B cell (primary cell): Measurements from ENCODE around the gene TP63. TPM values are rescaled to one million over a fixed set of nuclear protein-coding genes. Genes with fewer than 3 reads are reported as not detected.

Experiments used
- ATAC-seq: fragments of 200-7000 bp; cut with Tn5 transposase; one replicate; pipeline ENCODE4 v1.10.0; 2021; ENCODE audit warnings: low read depth, mild to moderate bottlenecking, moderate number of reproducible peaks, moderate library complexity
- CTCF ChIA-PET: fragments of 350-600 bp; sonication (Branson Sonifier 250); formaldehyde crosslinking; loops from one replicate; lab custom pipeline; 2021; ENCODE audit warnings: antibody characterized with exemption, inconsistent platforms; lab: Charles Lee
- POLR2A ChIA-PET: fragments of 350-600 bp; sonication (Branson Sonifier 250); formaldehyde crosslinking; loops from one replicate; lab custom pipeline; 2021; ENCODE audit warnings: antibody characterized with exemption; lab: Charles Lee
- DNase-seq: peaks from one replicate; pipeline ENCODE4 v3.0.0; 2013
- H2AFZ ChIP-seq: 2 replicates; pipeline ENCODE4 v1.6.1; 2012; ENCODE audit warnings: mild to moderate bottlenecking, low read depth, low read length; ENCODE audit not compliant: insufficient read depth, poor library complexity, severe bottlenecking
- H3K27ac ChIP-seq, 2 donors: 1 replicate in 1 of 2; 2 replicates in 1 of 2; pipeline ENCODE4 v1.5.1; 2012 to 2013; ENCODE audit warnings: low read length in 2 of 2, mild to moderate bottlenecking in 2 of 2, moderate library complexity in 1 of 2
- H3K27me3 ChIP-seq, 4 experiments: fragments of 200-600 bp in 1 of 4; sonication (generic) in 1 of 4; replicated peaks in 1 of 4; 1 replicate in 2 of 4; 2 replicates in 2 of 4; pipeline versions ENCODE4 v1.6.1 to v1.7.0; 2013 to 2016; ENCODE audit warnings: low read length in 3 of 4, mild to moderate bottlenecking in 2 of 4, mixed read lengths in 1 of 4, moderate library complexity in 1 of 4; ENCODE audit not compliant: insufficient read depth in 4 of 4, control insufficient read depth in 3 of 4; ENCODE audit errors: control extremely low read depth in 1 of 4
- H3K36me3 ChIP-seq, 2 experiments: replicated peaks in 1 of 2; 1 replicate in 1 of 2; 2 replicates in 1 of 2; pipeline versions ENCODE4 v1.6.1 to v1.7.1; 2013; ENCODE audit warnings: low read length in 1 of 2; ENCODE audit not compliant: insufficient read depth in 2 of 2, control insufficient read depth in 1 of 2; ENCODE audit errors: control extremely low read depth in 1 of 2, extremely low read depth in 1 of 2
- H3K4me1 ChIP-seq, 2 donors: fragments of 200-600 bp in 1 of 2; sonication (generic) in 1 of 2; 1 replicate in 1 of 2; 2 replicates in 1 of 2; pipeline versions ENCODE4 v1.5.1 to v1.6.1; 2013 to 2017; ENCODE audit warnings: low read length in 2 of 2; ENCODE audit not compliant: control insufficient read depth in 2 of 2, insufficient read depth in 2 of 2
- H3K4me2 ChIP-seq: replicated peaks from 2 replicates; pipeline ENCODE3; 2012; ENCODE audit warnings: mild to moderate bottlenecking, low read depth, low read length; ENCODE audit not compliant: poor library complexity, severe bottlenecking
- H3K4me3 ChIP-seq, 5 experiments: fragments of 200-600 bp in 1 of 5; sonication (generic) in 1 of 5; 1 replicate in 3 of 5; 2 replicates in 2 of 5; pipeline versions ENCODE4 v1.5.1 to v1.7.0; 2011 to 2016; ENCODE audit warnings: low read length in 4 of 5, mild to moderate bottlenecking in 4 of 5, low read depth in 2 of 5, control low read depth in 1 of 5, moderate library complexity in 1 of 5; ENCODE audit not compliant: insufficient read depth in 1 of 5; ENCODE audit errors: control extremely low read depth in 1 of 5, extremely low read depth in 1 of 5
- H3K79me2 ChIP-seq: fragments of 200-600 bp; sonication (generic); one replicate; pipeline ENCODE4 v1.6.0; 2016; ENCODE audit warnings: low read length; ENCODE audit not compliant: control insufficient read depth, insufficient read depth
- H3K9ac ChIP-seq: fragments of 200-600 bp; sonication (generic); 2 replicates; pipeline ENCODE4 v1.6.1; 2017; ENCODE audit warnings: mild to moderate bottlenecking, low read length, moderate library complexity
- H3K9me3 ChIP-seq, 3 donors: one replicate each; pipeline versions ENCODE4 v1.6.1 to v1.7.1; 2013; ENCODE audit warnings: low read length in 2 of 3; ENCODE audit not compliant: control insufficient read depth in 2 of 3, insufficient read depth in 1 of 3; ENCODE audit errors: control extremely low read depth in 1 of 3
- H4K20me1 ChIP-seq: 2 replicates; pipeline ENCODE4 v1.6.0; 2012; ENCODE audit warnings: mild to moderate bottlenecking, low read length; ENCODE audit not compliant: insufficient read depth, control insufficient read depth, poor library complexity, severe bottlenecking
- H3K27ac Mint-ChIP-seq: one replicate; pipeline ENCODE4 v1.8.0; 2021; ENCODE audit warnings: mixed read lengths
- H3K27me3 Mint-ChIP-seq: one replicate; pipeline ENCODE4 v1.8.0; 2021; ENCODE audit warnings: mixed read lengths
- H3K4me1 Mint-ChIP-seq: one replicate; pipeline ENCODE4 v1.8.0; 2021; ENCODE audit warnings: mixed read lengths
- H3K4me3 Mint-ChIP-seq: one replicate; pipeline ENCODE4 v1.8.0; 2021; ENCODE audit warnings: mixed read lengths
- H3K9me3 Mint-ChIP-seq: one replicate; pipeline ENCODE4 v1.8.0; 2022; ENCODE audit warnings: mixed read lengths; ENCODE audit not compliant: insufficient read depth
- EZH2 ChIP-seq: IDR thresholded peaks from 2 replicates; pipeline ENCODE4 v1.6.1; 2012; ENCODE audit warnings: borderline replicate concordance, low read depth, mild to moderate bottlenecking, moderate library complexity, low read length; ENCODE audit not compliant: insufficient read depth, poor library complexity, severe bottlenecking
- WGBS: methylation state at CpG from one replicate; pipeline ENCODE4 v1.1.5; 2013; ENCODE audit warnings: missing lambda C conversion rate; ENCODE audit not compliant: insufficient coverage; 5-methylcytosine and 5-hydroxymethylcytosine counted together
- intact Hi-C: fragments of 100-400 bp; cut with micrococcal nuclease; formaldehyde crosslinking; loops from one replicate; pipeline ENCODE4 v1.10.0; 2022
- polyA plus RNA-seq: library from polyadenylated mRNA; depleted of rRNA; stranded (reverse); fragments of >200 nt; gene quantifications from 2 replicates; pipeline ENCODE4 v1.2.3, GENCODE V29; 2012
- total RNA-seq, 2 donors: library from RNA; stranded (reverse); fragments of 120-200 nt in 1 of 2; gene quantifications; 1 replicate in 1 of 2; 2 replicates in 1 of 2; pipeline versions ENCODE4 v1.2.3 to v1.2.4, GENCODE V29; 2013 to 2022
- TF ChIP-seq, protein P1 (sequence below): fragments of 200-600 bp; IDR thresholded peaks from one replicate; pipeline ENCODE4 v1.8.0; 2022; ENCODE audit warnings: antibody characterized with exemption, mild to moderate bottlenecking

The TP63 gene
- total and polyA plus RNA-seq, 2 donors (not counting 1 experiment from before 2014, with no cell fraction given): 1.2 to 2.0 TPM

GRCh38 chr3:189758186-189758585 lies 127.0 kb downstream of the TP63 start:
- Histone ChIP-seq H3K27ac (no peak overlapping the region), H3K9ac (no peak overlapping the region), H4K20me1 (no peaks in the 10 kb centered on the region), H3K36me3 (no peaks in the 10 kb centered on the region), H3K4me2 (no peak overlapping the region), H3K27me3 (no peaks in the 10 kb centered on the region), H3K9me3 (peaks cover 0 to 3% (median 0%) of the 10 kb centered on the region in 3 donors), H3K4me1 (no peaks in the 10 kb centered on the region), H3K4me3 (no peak overlapping the region), H2AFZ (no peak overlapping the region), H3K79me2 (no peaks in the 10 kb centered on the region)
- 86% methylated on average over 1 of the region's 6 CpGs for WGBS
- no peaks in the 10 kb centered on the region for H3K4me1 Mint-ChIP-seq
- intact Hi-C loops: no loop called here
- no peaks in the 10 kb centered on the region for H3K9me3 Mint-ChIP-seq
- ATAC-seq: no peak
- TF ChIP-seq, protein P1, sequence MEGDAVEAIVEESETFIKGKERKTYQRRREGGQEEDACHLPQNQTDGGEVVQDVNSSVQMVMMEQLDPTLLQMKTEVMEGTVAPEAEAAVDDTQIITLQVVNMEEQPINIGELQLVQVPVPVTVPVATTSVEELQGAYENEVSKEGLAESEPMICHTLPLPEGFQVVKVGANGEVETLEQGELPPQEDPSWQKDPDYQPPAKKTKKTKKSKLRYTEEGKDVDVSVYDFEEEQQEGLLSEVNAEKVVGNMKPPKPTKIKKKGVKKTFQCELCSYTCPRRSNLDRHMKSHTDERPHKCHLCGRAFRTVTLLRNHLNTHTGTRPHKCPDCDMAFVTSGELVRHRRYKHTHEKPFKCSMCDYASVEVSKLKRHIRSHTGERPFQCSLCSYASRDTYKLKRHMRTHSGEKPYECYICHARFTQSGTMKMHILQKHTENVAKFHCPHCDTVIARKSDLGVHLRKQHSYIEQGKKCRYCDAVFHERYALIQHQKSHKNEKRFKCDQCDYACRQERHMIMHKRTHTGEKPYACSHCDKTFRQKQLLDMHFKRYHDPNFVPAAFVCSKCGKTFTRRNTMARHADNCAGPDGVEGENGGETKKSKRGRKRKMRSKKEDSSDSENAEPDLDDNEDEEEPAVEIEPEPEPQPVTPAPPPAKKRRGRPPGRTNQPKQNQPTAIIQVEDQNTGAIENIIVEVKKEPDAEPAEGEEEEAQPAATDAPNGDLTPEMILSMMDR: no peak
- TF ChIP-seq EZH2: no peak
- CTCF ChIA-PET: no interaction called here
- no peak overlapping the region for H3K4me3 Mint-ChIP-seq
- no peaks in the 10 kb centered on the region for H3K27me3 Mint-ChIP-seq
- no peak for DNase-seq
- POLR2A ChIA-PET: no interaction called here
- H3K27ac Mint-ChIP-seq: no peak overlapping the region

DNA sequence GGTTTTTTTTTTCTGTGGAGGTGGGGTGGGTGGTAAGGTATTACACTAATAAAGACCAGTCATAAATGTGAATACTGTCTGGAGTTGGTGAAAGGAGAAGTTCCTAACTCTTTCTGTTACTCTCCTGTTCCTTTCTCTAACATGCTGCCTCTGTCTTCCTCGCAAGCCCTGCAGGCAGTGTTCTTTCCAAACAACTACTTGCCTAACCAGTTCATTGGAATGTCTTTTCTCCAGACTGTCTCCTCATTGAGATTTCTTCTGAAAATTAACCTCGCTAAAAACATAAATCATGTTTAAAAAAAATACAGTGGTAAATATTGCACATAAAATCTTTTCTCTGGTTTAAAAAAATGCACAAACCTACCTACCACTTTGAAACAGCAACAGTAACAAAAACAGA lies 135.2 kb downstream of the TP63 start:
- Histone ChIP-seq H3K36me3 (no peaks in the 10 kb centered on the region), H4K20me1 (no peaks in the 10 kb centered on the region), H2AFZ (no peak overlapping the region), H3K4me1 (no peaks in the 10 kb centered on the region), H3K9me3 (no peaks in the 10 kb centered on the region), H3K4me3 (no peak overlapping the region), H3K9ac (no peak overlapping the region), H3K79me2 (no peaks in the 10 kb centered on the region), H3K4me2 (no peak overlapping the region), H3K27me3 (no peaks in the 10 kb centered on the region), H3K27ac (no peak overlapping the region)
- DNase-seq (no peak), ATAC-seq (no peak)
- H3K27ac Mint-ChIP-seq: no peak overlapping the region
- ChIA-PET CTCF (no interaction called here), POLR2A (no interaction called here)
- H3K4me1 Mint-ChIP-seq: no peaks in the 10 kb centered on the region
- intact Hi-C loops: no loop called here
- H3K9me3 Mint-ChIP-seq: no peaks in the 10 kb centered on the region
- H3K27me3 Mint-ChIP-seq: no peaks in the 10 kb centered on the region
- H3K4me3 Mint-ChIP-seq: no peak overlapping the region
- TF ChIP-seq EZH2: no peak
- TF ChIP-seq, protein P1: no peak
- 100% methylated on average over 1 of the region's 2 CpGs for WGBS
